ENCODE data around the gene KCNH2. TPM values are rescaled to one million over a fixed set of nuclear protein-coding genes. Genes with fewer than 3 reads are reported as not detected.

KCNH2 gene
- total and polyA plus RNA-seq, 12 donors, result 50.2 to 126 (median 78.4) TPM

GRCh38 chr7:150923802-150924201, 54.3 kb downstream of the KCNH2 start:
- intact Hi-C loops (cut with DNase I), result no loop called here

GRCh38 chr7:150923196-150923595, 54.9 kb downstream of the KCNH2 start:
- intact Hi-C loops (cut with DNase I), result no loop called here
- no peak for DNase-seq
- H3K27ac ChIP-seq, result no peak overlapping the region

More at GRCh38 chr7:150923802-150924201, 54.3 kb downstream of the KCNH2 start:
- H3K27ac ChIP-seq, result no peak overlapping the region
- ATAC-seq (no peak), DNase-seq (no peak)
- peaks cover 0 to 3% (median 0%) of the 10 kb centered on the region in 9 donors for H3K4me1 ChIP-seq
- no peak for TF ChIP-seq CTCF (IDR thresholded peaks at IDR 0.05)
- H3K27me3 ChIP-seq, result peaks cover 0 to 22% (median 4%) of the 10 kb centered on the region in 7 donors
- no peaks in the 10 kb centered on the region for H3K9me3 ChIP-seq
- 94 to 95% methylated on average over 1 of the region's 1 CpG for WGBS, 2 donors
- H3K4me3 ChIP-seq, result no peak overlapping the region
- H3K36me3 ChIP-seq, result no peaks in the 10 kb centered on the region

GRCh38 chr7:150919160-150919559, 59.0 kb downstream of the KCNH2 start:
- DNase-seq (no peak), ATAC-seq (no peak)
- no peaks in the 10 kb centered on the region for H3K9me3 ChIP-seq
- TF ChIP-seq CTCF (IDR thresholded peaks at IDR 0.05), result no peak
- H3K4me3 ChIP-seq, result no peak overlapping the region
- intact Hi-C loops (cut with DNase I), result no loop called here
- H3K4me1 ChIP-seq, result peaks cover 0 to 3% (median 0%) of the 10 kb centered on the region in 9 donors
- WGBS, 2 donors, result 84 to 87% methylated on average over 10 of the region's 10 CpGs
- H3K36me3 ChIP-seq, result no peaks in the 10 kb centered on the region
- peaks cover 0 to 21% (median 10%) of the 10 kb centered on the region in 7 donors for H3K27me3 ChIP-seq
- H3K27ac ChIP-seq, result no peak overlapping the region

More at GRCh38 chr7:150923196-150923595, 54.9 kb downstream of the KCNH2 start:
- ATAC-seq, result no peak
- Histone ChIP-seq H3K36me3 (no peaks in the 10 kb centered on the region), H3K4me1 (peaks cover 0 to 3% (median 0%) of the 10 kb centered on the region in 9 donors), H3K4me3 (no peak overlapping the region), H3K27me3 (peaks cover 0 to 28% (median 4%) of the 10 kb centered on the region in 7 donors), H3K9me3 (no peaks in the 10 kb centered on the region)
- TF ChIP-seq CTCF (IDR thresholded peaks at IDR 0.05), result no peak

- 82 to 93% methylated on average over 6 of the region's 6 CpGs for WGBS, 2 donors
- Histone ChIP-seq H3K4me3 (no peak overlapping the region), H3K9me3 (no peaks in the 10 kb centered on the region), H3K27ac (no peak overlapping the region), H3K36me3 (no peaks in the 10 kb centered on the region), H3K4me1 (peaks cover 0 to 3% (median 0%) of the 10 kb centered on the region in 9 donors), H3K27me3 (peaks cover 0 to 29% (median 12%) of the 10 kb centered on the region in 7 donors)
- intact Hi-C loops (cut with DNase I), result no loop called here
- no peak for TF ChIP-seq CTCF (IDR thresholded peaks at IDR 0.05)
- ATAC-seq (no peak), DNase-seq (no peak)
These were observed 59.7 kb downstream of the KCNH2 start for GRCh38 chr7:150918378-150918777.
